Measurements from ENCODE around the gene CACNA1S. TPM values are rescaled to one million over a fixed set of nuclear protein-coding genes. Genes with fewer than 3 reads are reported as not detected.

Gene CACNA1S
- total and polyA plus RNA-seq, 2 of the 13 experiments (the other 11 are each of a cell fraction or from before 2014, with no cell fraction given), result not detected

- WGBS (ENCODE audit: low lambda C conversion rate), result 46% methylated on average over 5 of the region's 5 CpGs
- no peaks in the 10 kb centered on the region for H3K79me2 ChIP-seq (ENCODE audit: insufficient read depth, low read length)
- DNase-seq (ENCODE audit: low spot score), result no peak
- intact Hi-C loops (cut with micrococcal nuclease; ENCODE audit: unreplicated experiment), result no loop called here
- no peak overlapping the region for H3K4me2 ChIP-seq (ENCODE audit: low read depth, low read length)
- H3K36me3 ChIP-seq (replicated peaks in 1 of 2; ENCODE audit: control insufficient read depth in 1 of 2, insufficient read depth in 2 of 2, low read length in 2 of 2), result no peaks in the 10 kb centered on the region
- FAIRE-seq, result no peak
- CTCF ChIA-PET (ENCODE audit: low intra/inter-chr PET ratio, low total read pairs), result no interaction called here
- no peak overlapping the region for H3K4me3 ChIP-seq (replicated peaks in 1 of 3; ENCODE audit: insufficient read depth in 1 of 3, low read depth in 2 of 3, low read length in 3 of 3)
- POLR2A ChIA-PET, result no interaction called here
- ATAC-seq, result no peak
- H3K9ac ChIP-seq (ENCODE audit: insufficient read depth, low read depth, low read length), result no peak overlapping the region
- peaks cover 6 to 31% of the 10 kb centered on the region in 2 experiments; a peak in 4 of 5 replicates for H3K27me3 ChIP-seq (ENCODE audit: control insufficient read depth in 1 of 2, insufficient read depth in 2 of 2, low read length in 2 of 2)
- no peaks in the 10 kb centered on the region for H4K20me1 ChIP-seq (ENCODE audit: insufficient read depth, low read length)
- no peak overlapping the region for H3K27ac ChIP-seq (ENCODE audit: extremely low read length, insufficient read depth, low read length)
- H2AFZ ChIP-seq (ENCODE audit: low read length), result no peak overlapping the region
- H3K9me3 ChIP-seq (ENCODE audit: low read length), result no peaks in the 10 kb centered on the region
- TF ChIP-seq ZNF326 (CRISPR knock-in tag; IDR thresholded peaks at IDR 0.05; ENCODE audit: borderline replicate concordance) (no peak), ZNF235 (CRISPR knock-in tag; IDR thresholded peaks at IDR 0.05; ENCODE audit: borderline replicate concordance) (no peak), ZBTB46 (CRISPR knock-in tag; IDR thresholded peaks at IDR 0.05; ENCODE audit: borderline replicate concordance) (no peak), HNF4G (IDR thresholded peaks at IDR 0.05; ENCODE audit: borderline replicate concordance, low read depth, low read length) (no peak), HNF4G (CRISPR knock-in tag; IDR thresholded peaks at IDR 0.05; ENCODE audit: borderline replicate concordance, low read depth) (no peak), NCOA5 (CRISPR knock-in tag; IDR thresholded peaks at IDR 0.05) (no peak), FOXK2 (IDR thresholded peaks at IDR 0.05) (no peak), HDAC6 (IDR thresholded peaks at IDR 0.05; ENCODE audit: low read depth, low read length) (no peak)
- TF ChIP-seq, protein P1, sequence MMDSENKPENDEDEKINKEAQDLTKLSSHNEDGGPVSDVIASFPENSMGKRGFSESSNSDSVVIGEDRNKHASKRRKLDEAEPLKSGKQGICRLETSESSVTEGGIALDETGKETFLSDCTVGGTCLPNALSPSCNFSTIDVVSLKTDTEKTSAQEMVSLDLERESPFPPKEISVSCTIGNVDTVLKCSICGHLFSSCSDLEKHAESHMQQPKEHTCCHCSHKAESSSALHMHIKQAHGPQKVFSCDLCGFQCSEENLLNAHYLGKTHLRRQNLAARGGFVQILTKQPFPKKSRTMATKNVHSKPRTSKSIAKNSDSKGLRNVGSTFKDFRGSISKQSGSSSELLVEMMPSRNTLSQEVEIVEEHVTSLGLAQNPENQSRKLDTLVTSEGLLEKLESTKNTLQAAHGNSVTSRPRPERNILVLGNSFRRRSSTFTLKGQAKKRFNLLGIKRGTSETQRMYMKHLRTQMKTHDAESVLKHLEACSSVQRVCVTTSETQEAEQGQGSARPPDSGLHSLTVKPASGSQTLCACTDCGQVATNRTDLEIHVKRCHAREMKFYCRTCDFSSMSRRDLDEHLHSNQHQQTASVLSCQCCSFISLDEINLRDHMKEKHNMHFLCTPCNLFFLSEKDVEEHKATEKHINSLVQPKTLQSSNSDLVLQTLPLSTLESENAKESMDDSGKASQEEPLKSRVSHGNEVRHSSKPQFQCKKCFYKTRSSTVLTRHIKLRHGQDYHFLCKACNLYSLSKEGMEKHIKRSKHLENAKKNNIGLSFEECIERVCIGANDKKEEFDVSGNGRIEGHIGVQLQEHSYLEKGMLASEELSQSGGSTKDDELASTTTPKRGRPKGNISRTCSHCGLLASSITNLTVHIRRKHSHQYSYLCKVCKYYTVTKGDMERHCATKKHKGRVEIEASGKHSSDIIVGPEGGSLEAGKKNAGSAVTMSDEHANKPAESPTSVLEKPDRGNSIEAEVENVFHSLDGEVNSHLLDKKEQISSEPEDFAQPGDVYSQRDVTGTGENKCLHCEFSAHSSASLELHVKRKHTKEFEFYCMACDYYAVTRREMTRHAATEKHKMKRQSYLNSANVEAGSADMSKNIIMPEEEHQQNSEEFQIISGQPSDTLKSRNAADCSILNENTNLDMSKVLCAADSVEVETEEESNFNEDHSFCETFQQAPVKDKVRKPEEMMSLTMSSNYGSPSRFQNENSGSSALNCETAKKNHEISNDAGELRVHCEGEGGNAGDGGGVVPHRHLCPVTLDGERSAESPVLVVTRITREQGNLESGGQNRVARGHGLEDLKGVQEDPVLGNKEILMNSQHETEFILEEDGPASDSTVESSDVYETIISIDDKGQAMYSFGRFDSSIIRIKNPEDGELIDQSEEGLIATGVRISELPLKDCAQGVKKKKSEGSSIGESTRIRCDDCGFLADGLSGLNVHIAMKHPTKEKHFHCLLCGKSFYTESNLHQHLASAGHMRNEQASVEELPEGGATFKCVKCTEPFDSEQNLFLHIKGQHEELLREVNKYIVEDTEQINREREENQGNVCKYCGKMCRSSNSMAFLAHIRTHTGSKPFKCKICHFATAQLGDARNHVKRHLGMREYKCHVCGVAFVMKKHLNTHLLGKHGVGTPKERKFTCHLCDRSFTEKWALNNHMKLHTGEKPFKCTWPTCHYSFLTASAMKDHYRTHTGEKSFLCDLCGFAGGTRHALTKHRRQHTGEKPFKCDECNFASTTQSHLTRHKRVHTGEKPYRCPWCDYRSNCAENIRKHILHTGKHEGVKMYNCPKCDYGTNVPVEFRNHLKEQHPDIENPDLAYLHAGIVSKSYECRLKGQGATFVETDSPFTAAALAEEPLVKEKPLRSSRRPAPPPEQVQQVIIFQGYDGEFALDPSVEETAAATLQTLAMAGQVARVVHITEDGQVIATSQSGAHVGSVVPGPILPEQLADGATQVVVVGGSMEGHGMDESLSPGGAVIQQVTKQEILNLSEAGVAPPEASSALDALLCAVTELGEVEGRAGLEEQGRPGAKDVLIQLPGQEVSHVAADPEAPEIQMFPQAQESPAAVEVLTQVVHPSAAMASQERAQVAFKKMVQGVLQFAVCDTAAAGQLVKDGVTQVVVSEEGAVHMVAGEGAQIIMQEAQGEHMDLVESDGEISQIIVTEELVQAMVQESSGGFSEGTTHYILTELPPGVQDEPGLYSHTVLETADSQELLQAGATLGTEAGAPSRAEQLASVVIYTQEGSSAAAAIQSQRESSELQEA (CRISPR knock-in tag; IDR thresholded peaks at IDR 0.05; ENCODE audit: not compliant biosample characterization), result no peak
- H3K4me1 ChIP-seq (ENCODE audit: insufficient read depth, low read length), result no peaks in the 10 kb centered on the region
- no TSS peak for BruUV-seq (replicated peaks)
- in situ Hi-C loops (cut with HindIII; ENCODE audit: extremely low pct_ligation_motif_present, low pct_unique_long_range_greater_than_20kb), result no loop called here
Measured at GRCh38 chr1:201049248-201049831, 62.9 kb downstream of the CACNA1S start.
